DMS 273 (cell line): ENCODE results near the gene FLAD1.

Experiments
- DNase-seq: peaks from one replicate; lab custom pipeline; 2025; ENCODE audit not compliant: unreplicated experiment; lab: John Stamatoyannopoulos, UW

Gene FLAD1

GRCh38 chr1:155002464-155003226, 19.5 kb downstream of the FLAD1 start, which contains the start of gene ZBTB7B:
Gene ZBTB7B, plus strand, starts transcription at chr1:155002802. Its CDS starts 11,859 bp downstream, at chr1:155014661.
- DNase-seq, result peak; percentile 71

- peak; percentile 71 for DNase-seq
These were observed 20.2 kb downstream of the FLAD1 start for GRCh38 chr1:155003227-155003765.

- DNase-seq, result peak; percentile 71
These were observed 20.7 kb downstream of the FLAD1 start for GRCh38 chr1:155003766-155004351.

GRCh38 chr1:155004352-155005075, 21.4 kb downstream of the FLAD1 start:
- DNase-seq, result no peak

GRCh38 chr1:155005076-155006011, 22.2 kb downstream of the FLAD1 start:
- DNase-seq, result peak; percentile 79

- peak; percentile 77 for DNase-seq
These were observed 23.5 kb downstream of the FLAD1 start for GRCh38 chr1:155006601-155007101.

- DNase-seq, result no peak
These were observed 24.2 kb downstream of the FLAD1 start for GRCh38 chr1:155007251-155007828.

GRCh38 chr1:155008015-155008941, 25.1 kb downstream of the FLAD1 start:
- DNase-seq, result no peak

- no peak for DNase-seq
These were observed 26.1 kb downstream of the FLAD1 start for GRCh38 chr1:155009221-155009711.

- no peak for DNase-seq
These were observed 26.6 kb downstream of the FLAD1 start for GRCh38 chr1:155009742-155010141.

- no peak for DNase-seq
These were observed 27.2 kb downstream of the FLAD1 start for GRCh38 chr1:155010211-155010918.

GRCh38 chr1:155011004-155011416, 27.9 kb downstream of the FLAD1 start:
- DNase-seq, result no peak

GRCh38 chr1:155011437-155012025, 28.4 kb downstream of the FLAD1 start:
- DNase-seq, result no peak

- peak; percentile 95 for DNase-seq
These were observed 28.9 kb downstream of the FLAD1 start for GRCh38 chr1:155012026-155012546.

- DNase-seq, result no peak
These were observed 29.8 kb downstream of the FLAD1 start for GRCh38 chr1:155012776-155013602.

GRCh38 chr1:155013632-155014031, 30.5 kb downstream of the FLAD1 start:
- DNase-seq, result no peak
